ENCODE measurements around the gene SIRT4. TPM values are rescaled to one million over a fixed set of nuclear protein-coding genes. Genes with fewer than 3 reads are reported as not detected.
A peak's percentile ranks its signal among the peaks of the same experiment; 100 is the strongest.

Gene SIRT4
- total RNA-seq, 1 experiment from 2014 or later, result 1.5 TPM

- H3K36me3 ChIP-seq (ENCODE audit: control insufficient read depth, insufficient read depth, low read length), result peaks cover 4% of the 10 kb centered on the region; the same call in 1 of the 2 replicates
- peak overlapping the region in 1 of 2 experiments; percentile 24; a peak in 2 of 4 replicates for H3K4me3 ChIP-seq (ENCODE audit: low read depth in 2 of 2, low read length in 2 of 2)
Measured at GRCh38 chr12:120258323-120258896, 43.7 kb upstream of the SIRT4 start.

GRCh38 chr12:120259418-120260202 is 42.5 kb upstream of the SIRT4 start:
- BruUV-seq (replicated peaks), result no TSS peak
- peak; percentile 23; the same call in 1 of the 2 replicates for TF ChIP-seq POLR2AphosphoS5 (IDR thresholded peaks at IDR 0.05; ENCODE audit: low read depth, low read length)
- TF ChIP-seq REST (IDR thresholded peaks at IDR 0.05; ENCODE audit: insufficient read depth in 1 of 2, low read depth in 2 of 2, low read length in 1 of 2), result no peak
- CTCF ChIA-PET, result no interaction called here
- in situ Hi-C loops (cut with HindIII; ENCODE audit: low pct_unique_long_range_greater_than_20kb, low sequenced_read_pairs) (no loop called here), intact Hi-C loops (cut with micrococcal nuclease; ENCODE audit: unreplicated experiment) (no loop called here)
- no peaks in the 10 kb centered on the region for H3K9me3 ChIP-seq (ENCODE audit: control insufficient read depth, insufficient read depth, low read depth, low read length)
- no peaks in the 10 kb centered on the region for H3K27me3 ChIP-seq (ENCODE audit: control insufficient read depth, insufficient read depth, low read length)
- H3K4me3 ChIP-seq (ENCODE audit: low read depth in 2 of 2, low read length in 2 of 2), result peak overlapping the region in 1 of 2 experiments; percentile 26; a peak in 2 of 4 replicates
- POLR2A ChIA-PET, result no interaction called here
- peaks cover 6% of the 10 kb centered on the region for H3K36me3 ChIP-seq (ENCODE audit: control insufficient read depth, insufficient read depth, low read length)
- peaks cover 77% of the 10 kb centered on the region for H3K4me1 ChIP-seq (ENCODE audit: control insufficient read depth, insufficient read depth, low read length)
- peak overlapping the region; percentile 100 for H3K27ac ChIP-seq (ENCODE audit: low read length)
- ATAC-seq, result no peak
- DNase-seq (ENCODE audit: low read depth, low spot score), result no peak

More at GRCh38 chr12:120258323-120258896, 43.7 kb upstream of the SIRT4 start:
- POLR2A ChIA-PET, result interaction anchor here (1.2 kb wide), 1 partner anchor 9 kb away, joined by 3 read pairs; no protein-coding TSS in a partner anchor
- Histone ChIP-seq H3K27me3 (ENCODE audit: control insufficient read depth, insufficient read depth, low read length) (no peaks in the 10 kb centered on the region), H3K4me1 (ENCODE audit: control insufficient read depth, insufficient read depth, low read length) (peaks cover 88% of the 10 kb centered on the region), H3K9me3 (ENCODE audit: control insufficient read depth, insufficient read depth, low read depth, low read length) (no peaks in the 10 kb centered on the region), H3K27ac (ENCODE audit: low read length) (peak overlapping the region; percentile 100)
- TF ChIP-seq, protein P1, sequence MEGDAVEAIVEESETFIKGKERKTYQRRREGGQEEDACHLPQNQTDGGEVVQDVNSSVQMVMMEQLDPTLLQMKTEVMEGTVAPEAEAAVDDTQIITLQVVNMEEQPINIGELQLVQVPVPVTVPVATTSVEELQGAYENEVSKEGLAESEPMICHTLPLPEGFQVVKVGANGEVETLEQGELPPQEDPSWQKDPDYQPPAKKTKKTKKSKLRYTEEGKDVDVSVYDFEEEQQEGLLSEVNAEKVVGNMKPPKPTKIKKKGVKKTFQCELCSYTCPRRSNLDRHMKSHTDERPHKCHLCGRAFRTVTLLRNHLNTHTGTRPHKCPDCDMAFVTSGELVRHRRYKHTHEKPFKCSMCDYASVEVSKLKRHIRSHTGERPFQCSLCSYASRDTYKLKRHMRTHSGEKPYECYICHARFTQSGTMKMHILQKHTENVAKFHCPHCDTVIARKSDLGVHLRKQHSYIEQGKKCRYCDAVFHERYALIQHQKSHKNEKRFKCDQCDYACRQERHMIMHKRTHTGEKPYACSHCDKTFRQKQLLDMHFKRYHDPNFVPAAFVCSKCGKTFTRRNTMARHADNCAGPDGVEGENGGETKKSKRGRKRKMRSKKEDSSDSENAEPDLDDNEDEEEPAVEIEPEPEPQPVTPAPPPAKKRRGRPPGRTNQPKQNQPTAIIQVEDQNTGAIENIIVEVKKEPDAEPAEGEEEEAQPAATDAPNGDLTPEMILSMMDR (IDR thresholded peaks at IDR 0.05), result no peak
- no peak for TF ChIP-seq SIN3A (IDR thresholded peaks at IDR 0.05; ENCODE audit: borderline replicate concordance, insufficient read depth, low read depth, low read length)
- no peak for TF ChIP-seq POLR2AphosphoS5 (IDR thresholded peaks at IDR 0.05; ENCODE audit: low read depth, low read length)
- TF ChIP-seq TCF7L2 (IDR thresholded peaks at IDR 0.05; ENCODE audit: low read depth, low read length), result no peak
- no peak for TF ChIP-seq REST (IDR thresholded peaks at IDR 0.05; ENCODE audit: insufficient read depth in 1 of 2, low read depth in 2 of 2, low read length in 1 of 2)
- no TSS peak for BruUV-seq (replicated peaks)
- ATAC-seq, result no peak
- in situ Hi-C loops (cut with HindIII; ENCODE audit: low pct_unique_long_range_greater_than_20kb, low sequenced_read_pairs), result no loop called here
- CTCF ChIA-PET, result interaction anchor here (2.0 kb wide), 1 partner anchor 30 kb away, joined by 10 read pairs; no protein-coding TSS in a partner anchor
- DNase-seq (ENCODE audit: low read depth, low spot score), result no peak
- intact Hi-C loops (cut with micrococcal nuclease; ENCODE audit: unreplicated experiment), result no loop called here
